CD14-positive monocyte (primary cell): ENCODE results near the gene ADAMTS20. TPM values are rescaled to one million over a fixed set of nuclear protein-coding genes. Genes with fewer than 3 reads are reported as not detected.

ENCODE experiments used
- DNase-seq, 3 donors: peaks; one replicate each; pipeline ENCODE4 v3.0.0-alpha.2; 2011 to 2022
- H2AFZ ChIP-seq: 2 replicates; pipeline ENCODE4 v1.6.0; 2012; ENCODE audit warnings: mild to moderate bottlenecking, low read depth, low read length, inconsistent platforms; ENCODE audit not compliant: insufficient read depth, poor library complexity, severe bottlenecking
- H3K27ac ChIP-seq, 2 donors: 1 replicate in 1 of 2; 2 replicates in 1 of 2; pipeline ENCODE4 v1.5.1; 2012 to 2013; ENCODE audit warnings: low read length in 2 of 2, control low read depth in 1 of 2, inconsistent platforms in 1 of 2, low read depth in 1 of 2, mild to moderate bottlenecking in 1 of 2
- H3K27me3 ChIP-seq, 2 donors: one replicate each; pipeline versions ENCODE4 v1.6.0 to v1.6.1; 2011 to 2013; ENCODE audit warnings: low read length in 2 of 2; ENCODE audit not compliant: control insufficient read depth in 2 of 2, insufficient read depth in 2 of 2
- H3K36me3 ChIP-seq, 2 donors: replicated peaks in 1 of 2; 1 replicate in 1 of 2; 2 replicates in 1 of 2; pipeline versions ENCODE4 v1.5.1 to v1.6.1; 2012 to 2013; ENCODE audit warnings: low read length in 2 of 2, control low read depth in 1 of 2, inconsistent platforms in 1 of 2, mild to moderate bottlenecking in 1 of 2; ENCODE audit not compliant: insufficient read depth in 2 of 2, control insufficient read depth in 1 of 2
- H3K4me1 ChIP-seq, 2 donors: 1 replicate in 1 of 2; 2 replicates in 1 of 2; pipeline versions ENCODE4 v1.5.1 to v1.6.1; 2012 to 2013; ENCODE audit warnings: low read length in 2 of 2, control low read depth in 1 of 2, inconsistent platforms in 1 of 2, mild to moderate bottlenecking in 1 of 2, moderate library complexity in 1 of 2; ENCODE audit not compliant: insufficient read depth in 2 of 2, control insufficient read depth in 1 of 2
- H3K4me2 ChIP-seq: replicated peaks from 2 replicates; pipeline ENCODE3; 2012; ENCODE audit warnings: low read length, moderate library complexity, mild to moderate bottlenecking; ENCODE audit not compliant: poor library complexity, severe bottlenecking; ENCODE audit errors: extremely low read depth
- H3K4me3 ChIP-seq, 3 experiments: fragments of 200-600 bp in 1 of 3; sonication (generic) in 1 of 3; replicated peaks in 1 of 3; 1 replicate in 2 of 3; 2 replicates in 1 of 3; pipeline ENCODE4 v1.5.1; 2011 to 2013; ENCODE audit warnings: low read length in 3 of 3, mild to moderate bottlenecking in 3 of 3, control low read depth in 2 of 3, low read depth in 2 of 3, inconsistent platforms in 1 of 3, moderate library complexity in 1 of 3
- H3K79me2 ChIP-seq: 2 replicates; pipeline ENCODE4 v1.6.0; 2012; ENCODE audit warnings: mild to moderate bottlenecking, control low read depth, inconsistent platforms, low read length, moderate library complexity; ENCODE audit not compliant: insufficient read depth
- H3K9ac ChIP-seq: 2 replicates; pipeline ENCODE4 v1.6.0; 2017; ENCODE audit warnings: low read length, mild to moderate bottlenecking; ENCODE audit not compliant: insufficient read depth, poor library complexity, severe bottlenecking
- H3K9me3 ChIP-seq, 2 donors: replicated peaks in 1 of 2; 1 replicate in 1 of 2; 2 replicates in 1 of 2; pipeline versions ENCODE4 v1.5.1 to v1.6.1; 2012 to 2013; ENCODE audit warnings: low read length in 2 of 2, control low read depth in 1 of 2; ENCODE audit not compliant: control insufficient read depth in 1 of 2, insufficient read depth in 1 of 2
- H4K20me1 ChIP-seq: 2 replicates; pipeline ENCODE4 v1.6.0; 2012; ENCODE audit warnings: mild to moderate bottlenecking, low read length, control low read depth, moderate library complexity; ENCODE audit not compliant: insufficient read depth
- H3K27ac Mint-ChIP-seq, 7 donors: one replicate each; pipeline ENCODE4 v1.8.0; 2020; ENCODE audit warnings: mild to moderate bottlenecking in 7 of 7, mixed read lengths in 7 of 7, moderate library complexity in 6 of 7, inconsistent platforms in 2 of 7
- H3K27me3 Mint-ChIP-seq, 3 donors: one replicate each; pipeline ENCODE4 v1.8.0; 2021 to 2022; ENCODE audit warnings: low read depth in 3 of 3, mild to moderate bottlenecking in 3 of 3, mixed read lengths in 3 of 3, moderate library complexity in 3 of 3, inconsistent platforms in 1 of 3
- H3K36me3 Mint-ChIP-seq, 2 donors: one replicate each; pipeline ENCODE4 v1.8.0; 2020; ENCODE audit warnings: mixed read lengths in 2 of 2, inconsistent platforms in 1 of 2, mild to moderate bottlenecking in 1 of 2
- H3K4me1 Mint-ChIP-seq: one replicate; pipeline ENCODE4 v1.8.0; 2020; ENCODE audit warnings: mild to moderate bottlenecking, mixed read lengths
- H3K4me3 Mint-ChIP-seq, 2 donors: one replicate each; pipeline ENCODE4 v1.8.0; 2020; ENCODE audit warnings: mild to moderate bottlenecking in 2 of 2, mixed read lengths in 2 of 2, moderate library complexity in 1 of 2
- H3K9me3 Mint-ChIP-seq, 7 donors: one replicate each; pipeline ENCODE4 v1.8.0; 2020 to 2022; ENCODE audit warnings: mixed read lengths in 7 of 7, mild to moderate bottlenecking in 6 of 7, moderate library complexity in 6 of 7, inconsistent platforms in 2 of 7
- CTCF ChIP-seq: fragments of 200-600 bp; IDR thresholded peaks from one replicate; pipeline ENCODE4 v1.8.0; 2022; ENCODE audit warnings: antibody characterized with exemption, mild to moderate bottlenecking
- WGBS: methylation state at CpG from one replicate; pipeline ENCODE4 v1.1.5; 2013; ENCODE audit warnings: missing lambda C conversion rate; ENCODE audit not compliant: insufficient coverage; 5-methylcytosine and 5-hydroxymethylcytosine counted together
- intact Hi-C, 2 donors: fragments of 100-400 bp; cut with micrococcal nuclease; formaldehyde crosslinking; loops; one replicate each; pipeline versions ENCODE4 v1.15.0 to v1.15.1; 2023
- polyA plus RNA-seq, 3 donors: library from polyadenylated mRNA; depleted of rRNA in 1 of 3; unstranded in 2 of 3; stranded (reverse) in 1 of 3; fragments of 300-500 nt in 2 of 3; fragments of >200 nt in 1 of 3; fragmentation: Illumina TruSeq in 2 of 3; gene quantifications; 1 replicate in 2 of 3; 2 replicates in 1 of 3; pipeline ENCODE4 v1.2.3, GENCODE V29; 2012 to 2021

The ADAMTS20 gene
- polyA plus RNA-seq, 3 donors = not detected

GRCh38 chr12:43579206-43579605, 27.2 kb upstream of the ADAMTS20 start:
- H3K4me3 Mint-ChIP-seq = no peak overlapping the region
- no peaks in the 10 kb centered on the region for H3K36me3 Mint-ChIP-seq
- Histone ChIP-seq H3K4me1 (no peaks in the 10 kb centered on the region), H2AFZ (no peak overlapping the region), H3K9me3 (peaks cover 0 to 5% of the 10 kb centered on the region in 2 donors), H4K20me1 (no peaks in the 10 kb centered on the region), H3K79me2 (no peaks in the 10 kb centered on the region), H3K36me3 (no peaks in the 10 kb centered on the region), H3K27me3 (no peaks in the 10 kb centered on the region), H3K4me2 (no peak overlapping the region), H3K9ac (no peak overlapping the region), H3K27ac (no peak overlapping the region), H3K4me3 (no peak overlapping the region)
- intact Hi-C loops = no loop called here
- DNase-seq = no peak
- no CpG with 5 or more reads among the region's 4 CpGs for WGBS
- H3K27me3 Mint-ChIP-seq = no peaks in the 10 kb centered on the region
- TF ChIP-seq CTCF = no peak
- H3K9me3 Mint-ChIP-seq = peaks cover 0 to 11% (median 3%) of the 10 kb centered on the region in 7 donors
- no peaks in the 10 kb centered on the region for H3K4me1 Mint-ChIP-seq
- H3K27ac Mint-ChIP-seq = no peak overlapping the region

- no peaks in the 10 kb centered on the region for H3K4me1 Mint-ChIP-seq
- Histone ChIP-seq H3K9me3 (peaks cover 0 to 5% of the 10 kb centered on the region in 2 donors), H3K4me1 (no peaks in the 10 kb centered on the region), H4K20me1 (no peaks in the 10 kb centered on the region), H3K79me2 (no peaks in the 10 kb centered on the region), H3K9ac (no peak overlapping the region), H3K27ac (no peak overlapping the region), H3K36me3 (no peaks in the 10 kb centered on the region), H3K4me3 (no peak overlapping the region), H3K27me3 (no peaks in the 10 kb centered on the region), H3K4me2 (no peak overlapping the region), H2AFZ (no peak overlapping the region)
- H3K27ac Mint-ChIP-seq = no peak overlapping the region
- H3K36me3 Mint-ChIP-seq = no peaks in the 10 kb centered on the region
- no peak overlapping the region for H3K4me3 Mint-ChIP-seq
- H3K9me3 Mint-ChIP-seq = peaks cover 0 to 13% (median 3%) of the 10 kb centered on the region in 7 donors
- no peak for TF ChIP-seq CTCF
- no peaks in the 10 kb centered on the region for H3K27me3 Mint-ChIP-seq
- DNase-seq = no peak
- no CpG with 5 or more reads among the region's 3 CpGs for WGBS
- intact Hi-C loops = no loop called here
Measured at GRCh38 chr12:43578782-43579181, 26.8 kb upstream of the ADAMTS20 start.
